HEK293 (cell line): ENCODE results near the gene CXCL17.

Source experiments
- BCL11A ChIP-seq: fragments of 450-650 bp; formaldehyde crosslinking; IDR thresholded peaks from 2 replicates; pipeline ENCODE4 v1.5.1; 2016; ENCODE audit warnings: low read depth, missing biosample characterization, missing genetic modification characterization
- CTCF ChIP-seq: fragments of 450-650 bp; formaldehyde crosslinking; IDR thresholded peaks from 2 replicates; pipeline ENCODE4 v1.5.1; 2016; ENCODE audit warnings: missing biosample characterization, missing genetic modification characterization
- GFI1B ChIP-seq: fragments of 450-650 bp; formaldehyde crosslinking; IDR thresholded peaks from 2 replicates; pipeline ENCODE4 v1.5.1; 2016; ENCODE audit warnings: missing biosample characterization, missing genetic modification characterization
- OSR2 ChIP-seq: fragments of 450-650 bp; formaldehyde crosslinking; IDR thresholded peaks from 2 replicates; pipeline ENCODE4 v1.5.1; 2016; ENCODE audit warnings: missing biosample characterization, missing genetic modification characterization
- PATZ1 ChIP-seq: fragments of 450-650 bp; formaldehyde crosslinking; IDR thresholded peaks from 2 replicates; pipeline ENCODE4 v1.5.1; 2016; ENCODE audit warnings: missing biosample characterization, missing genetic modification characterization
- PBX3 ChIP-seq: sonication (generic); formaldehyde crosslinking; IDR thresholded peaks from 2 replicates; pipeline ENCODE4 v1.8.1; 2022; ENCODE audit warnings: mild to moderate bottlenecking, moderate library complexity, missing genetic modification reagents
- ZBTB10 ChIP-seq: fragments of 450-650 bp; formaldehyde crosslinking; IDR thresholded peaks from 2 replicates; pipeline ENCODE4 v1.5.1; 2016; ENCODE audit warnings: missing biosample characterization, missing genetic modification characterization
- ZFP37 ChIP-seq: fragments of 450-650 bp; formaldehyde crosslinking; IDR thresholded peaks from 2 replicates; pipeline ENCODE4 v1.5.1; 2016; ENCODE audit warnings: missing biosample characterization, missing genetic modification characterization
- ZFP41 ChIP-seq: fragments of 450-650 bp; formaldehyde crosslinking; IDR thresholded peaks from 2 replicates; pipeline ENCODE4 v1.5.1; 2016; ENCODE audit warnings: missing biosample characterization, missing genetic modification characterization, borderline replicate concordance
- ZNF16 ChIP-seq: fragments of 450-650 bp; formaldehyde crosslinking; IDR thresholded peaks from 2 replicates; pipeline ENCODE4 v1.5.1; 2016; ENCODE audit warnings: low read depth, missing biosample characterization, missing genetic modification characterization
- ZNF18 ChIP-seq: fragments of 450-650 bp; formaldehyde crosslinking; IDR thresholded peaks from 2 replicates; pipeline ENCODE4 v1.5.1; 2016; ENCODE audit warnings: missing biosample characterization, missing genetic modification characterization
- ZNF2 ChIP-seq: fragments of 450-650 bp; formaldehyde crosslinking; IDR thresholded peaks from 2 replicates; pipeline ENCODE4 v1.5.1; 2016; ENCODE audit warnings: missing biosample characterization, missing genetic modification characterization
- ZNF248 ChIP-seq: fragments of 450-650 bp; formaldehyde crosslinking; IDR thresholded peaks from 2 replicates; pipeline ENCODE4 v1.5.1; 2017; ENCODE audit warnings: missing biosample characterization, missing genetic modification characterization
- ZNF350 ChIP-seq: fragments of 450-650 bp; formaldehyde crosslinking; IDR thresholded peaks from 2 replicates; pipeline ENCODE4 v1.5.0; 2017; ENCODE audit warnings: missing biosample characterization, mild to moderate bottlenecking, missing genetic modification characterization
- ZNF449 ChIP-seq: fragments of 450-650 bp; formaldehyde crosslinking; IDR thresholded peaks from 2 replicates; pipeline ENCODE4 v1.5.1; 2017; ENCODE audit warnings: missing biosample characterization, mild to moderate bottlenecking, missing genetic modification characterization, moderate library complexity
- ZNF501 ChIP-seq: fragments of 450-650 bp; formaldehyde crosslinking; IDR thresholded peaks from 2 replicates; pipeline ENCODE4 v1.5.1; 2016; ENCODE audit warnings: missing biosample characterization, missing genetic modification characterization
- ZNF561 ChIP-seq: fragments of 450-650 bp; IDR thresholded peaks from 2 replicates; pipeline ENCODE4 v1.5.1; 2018; ENCODE audit warnings: missing biosample characterization, missing genetic modification characterization, borderline replicate concordance
- ZNF600 ChIP-seq: fragments of 450-650 bp; formaldehyde crosslinking; IDR thresholded peaks from 2 replicates; pipeline ENCODE4 v1.5.1; 2016; ENCODE audit warnings: missing biosample characterization, missing genetic modification characterization
- ZNF704 ChIP-seq: fragments of 450-650 bp; formaldehyde crosslinking; IDR thresholded peaks from 2 replicates; pipeline ENCODE4 v1.5.1; 2016; ENCODE audit warnings: missing biosample characterization, missing genetic modification characterization
- TF ChIP-seq, protein P1 (sequence below): fragments of 450-650 bp; formaldehyde crosslinking; IDR thresholded peaks from 2 replicates; pipeline ENCODE4 v1.5.1; 2016; ENCODE audit warnings: missing biosample characterization, missing genetic modification characterization
- TF ChIP-seq, protein P2 (sequence below): fragments of 450-650 bp; formaldehyde crosslinking; IDR thresholded peaks from 2 replicates; pipeline ENCODE4 v1.5.1; 2016; ENCODE audit warnings: missing biosample characterization, missing genetic modification characterization

Gene CXCL17

GRCh38 chr19:42468273-42468796 is 25.6 kb upstream of the CXCL17 start (continued):
- TF ChIP-seq ZNF704 (tag by site-specific recombination) (no peak), ZNF501 (0 out of 2 replicates have a peak, but pooled peaks have one; percentile 41), CTCF (no peak), OSR2 (tag by site-specific recombination) (peak; percentile 100), ZNF561 (tag by site-specific recombination) (peak; percentile 74; the same call in 1 of the 2 replicates), ZFP41 (tag by site-specific recombination) (no peak), GFI1B (tag by site-specific recombination) (no peak), ZNF248 (tag by site-specific recombination) (no peak), ZFP37 (tag by site-specific recombination) (peak; percentile 62), ZNF350 (tag by site-specific recombination) (no peak), PBX3 (CRISPR knock-in tag) (no peak), ZNF18 (tag by site-specific recombination) (peak; percentile 68), ZNF449 (tag by site-specific recombination) (peak; percentile 48; the same call in 1 of the 2 replicates), ZBTB10 (tag by site-specific recombination) (no peak), PATZ1 (tag by site-specific recombination) (peak; percentile 86), ZNF2 (tag by site-specific recombination) (peak; percentile 76), ZNF600 (tag by site-specific recombination) (peak; percentile 96), BCL11A (tag by site-specific recombination) (peak; percentile 75; the same call in 1 of the 2 replicates), ZNF16 (no peak)
- TF ChIP-seq, protein P1, sequence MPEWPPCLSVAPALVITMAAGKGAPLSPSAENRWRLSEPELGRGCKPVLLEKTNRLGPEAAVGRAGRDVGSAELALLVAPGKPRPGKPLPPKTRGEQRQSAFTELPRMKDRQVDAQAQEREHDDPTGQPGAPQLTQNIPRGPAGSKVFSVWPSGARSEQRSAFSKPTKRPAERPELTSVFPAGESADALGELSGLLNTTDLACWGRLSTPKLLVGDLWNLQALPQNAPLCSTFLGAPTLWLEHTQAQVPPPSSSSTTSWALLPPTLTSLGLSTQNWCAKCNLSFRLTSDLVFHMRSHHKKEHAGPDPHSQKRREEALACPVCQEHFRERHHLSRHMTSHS (tag by site-specific recombination): no peak
- TF ChIP-seq, protein P2, sequence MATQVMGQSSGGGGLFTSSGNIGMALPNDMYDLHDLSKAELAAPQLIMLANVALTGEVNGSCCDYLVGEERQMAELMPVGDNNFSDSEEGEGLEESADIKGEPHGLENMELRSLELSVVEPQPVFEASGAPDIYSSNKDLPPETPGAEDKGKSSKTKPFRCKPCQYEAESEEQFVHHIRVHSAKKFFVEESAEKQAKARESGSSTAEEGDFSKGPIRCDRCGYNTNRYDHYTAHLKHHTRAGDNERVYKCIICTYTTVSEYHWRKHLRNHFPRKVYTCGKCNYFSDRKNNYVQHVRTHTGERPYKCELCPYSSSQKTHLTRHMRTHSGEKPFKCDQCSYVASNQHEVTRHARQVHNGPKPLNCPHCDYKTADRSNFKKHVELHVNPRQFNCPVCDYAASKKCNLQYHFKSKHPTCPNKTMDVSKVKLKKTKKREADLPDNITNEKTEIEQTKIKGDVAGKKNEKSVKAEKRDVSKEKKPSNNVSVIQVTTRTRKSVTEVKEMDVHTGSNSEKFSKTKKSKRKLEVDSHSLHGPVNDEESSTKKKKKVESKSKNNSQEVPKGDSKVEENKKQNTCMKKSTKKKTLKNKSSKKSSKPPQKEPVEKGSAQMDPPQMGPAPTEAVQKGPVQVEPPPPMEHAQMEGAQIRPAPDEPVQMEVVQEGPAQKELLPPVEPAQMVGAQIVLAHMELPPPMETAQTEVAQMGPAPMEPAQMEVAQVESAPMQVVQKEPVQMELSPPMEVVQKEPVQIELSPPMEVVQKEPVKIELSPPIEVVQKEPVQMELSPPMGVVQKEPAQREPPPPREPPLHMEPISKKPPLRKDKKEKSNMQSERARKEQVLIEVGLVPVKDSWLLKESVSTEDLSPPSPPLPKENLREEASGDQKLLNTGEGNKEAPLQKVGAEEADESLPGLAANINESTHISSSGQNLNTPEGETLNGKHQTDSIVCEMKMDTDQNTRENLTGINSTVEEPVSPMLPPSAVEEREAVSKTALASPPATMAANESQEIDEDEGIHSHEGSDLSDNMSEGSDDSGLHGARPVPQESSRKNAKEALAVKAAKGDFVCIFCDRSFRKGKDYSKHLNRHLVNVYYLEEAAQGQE (tag by site-specific recombination): no peak
